ENCODE data around the gene KCNIP4. TPM values are rescaled to one million over a fixed set of nuclear protein-coding genes. Genes with fewer than 3 reads are reported as not detected.

Gene KCNIP4
- total and polyA plus RNA-seq, 2 donors (not counting 3 experiments of a cell fraction or from before 2014, with no cell fraction given) = not detected

- no peak for FAIRE-seq
- H3K9me3 ChIP-seq (replicated peaks; ENCODE audit: control insufficient read depth, insufficient read depth, low read length) = no peaks in the 10 kb centered on the region
- POLR2A ChIA-PET = no interaction called here
- H3K36me3 ChIP-seq (ENCODE audit: control insufficient read depth in 2 of 2, extremely low read depth in 1 of 2, insufficient read depth in 2 of 2, low read length in 2 of 2) = no peaks in the 10 kb centered on the region
- dilution Hi-C loops (cut with MboI; ENCODE audit: extremely low pct_ligation_motif_present, low sequenced_read_pairs) = no loop called here
- H3K27ac ChIP-seq (ENCODE audit: insufficient read depth, low read depth, low read length) = no peak overlapping the region
- H2AFZ ChIP-seq (ENCODE audit: low read depth, low read length) = no peak overlapping the region
- no peaks in the 10 kb centered on the region for H3K4me1 ChIP-seq (ENCODE audit: control insufficient read depth, extremely low read depth, insufficient read depth, low read length)
- no peak overlapping the region for H3K4me2 ChIP-seq (ENCODE audit: insufficient read depth, low read length)
- no peaks in the 10 kb centered on the region for H3K9me1 ChIP-seq (replicated peaks; ENCODE audit: control insufficient read depth, extremely low read depth, insufficient read depth, low read length)
- no peak for DNase-seq (ENCODE audit: low read depth, low spot score)
- intact Hi-C loops (cut with micrococcal nuclease) = no loop called here
- H4K20me1 ChIP-seq (replicated peaks; ENCODE audit: control insufficient read depth, extremely low read depth, insufficient read depth, low read length) = no peaks in the 10 kb centered on the region
- no peaks in the 10 kb centered on the region for H3K79me2 ChIP-seq (ENCODE audit: control insufficient read depth, insufficient read depth, low read length)
- CTCF ChIA-PET = interaction anchor here (1.2 kb wide), 1 partner anchor 39 kb away, joined by 3 read pairs; no protein-coding TSS in a partner anchor
- TF ChIP-seq EZH2 (IDR thresholded peaks at IDR 0.05; ENCODE audit: borderline replicate concordance, low read depth, low read length, severe bottlenecking) (no peak), JUN (IDR thresholded peaks at IDR 0.05; ENCODE audit: borderline replicate concordance, insufficient read depth, insufficient read length, low read depth) (no peak), POLR2A (IDR thresholded peaks at IDR 0.05; ENCODE audit: low read depth, low read length) (no peak), CTCF (IDR thresholded peaks at IDR 0.05; ENCODE audit: extremely low read depth in 1 of 2, insufficient read depth in 1 of 2, low read depth in 1 of 2, low read length in 2 of 2) (no peak), MYC (IDR thresholded peaks at IDR 0.05; ENCODE audit: low read depth, low read length) (no peak), GATA2 (IDR thresholded peaks at IDR 0.05; ENCODE audit: insufficient read depth, insufficient read length, low read depth, low read length) (no peak), POLR2AphosphoS5 (IDR thresholded peaks at IDR 0.05; ENCODE audit: insufficient read depth, low read depth, low read length) (no peak)
- TF ChIP-seq, protein P1, sequence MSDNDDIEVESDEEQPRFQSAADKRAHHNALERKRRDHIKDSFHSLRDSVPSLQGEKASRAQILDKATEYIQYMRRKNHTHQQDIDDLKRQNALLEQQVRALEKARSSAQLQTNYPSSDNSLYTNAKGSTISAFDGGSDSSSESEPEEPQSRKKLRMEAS (IDR thresholded peaks at IDR 0.05; ENCODE audit: insufficient read depth, insufficient read length) = no peak
- no peak overlapping the region for H3K4me3 ChIP-seq (replicated peaks in 1 of 3; ENCODE audit: insufficient read depth in 1 of 3, low read depth in 1 of 3, low read length in 3 of 3)
- no TSS peak for BruUV-seq (replicated peaks)
- no peak overlapping the region for H3K9ac ChIP-seq (replicated peaks; ENCODE audit: extremely low read depth, insufficient read depth, low read length)
- H3K27me3 ChIP-seq (ENCODE audit: control insufficient read depth in 2 of 2, insufficient read depth in 2 of 2, low read length in 2 of 2) = no peaks in the 10 kb centered on the region
Measured at GRCh38 chr4:21387683-21388082, 560.9 kb downstream of the KCNIP4 start.

Data from endothelial cell of umbilical vein (primary cell).